Memory B cell (primary cell): ENCODE results near the gene EPHB4.
A peak's percentile ranks its signal among the peaks of the same experiment; 100 is the strongest.

Source experiments
- ATAC-seq: fragments of 150-1000 bp; cut with Tn5 transposase; 2 replicates; pipeline ENCODE4 v1.10.0; 2021; ENCODE audit warnings: low read depth, mild to moderate bottlenecking, moderate library complexity
- DNase-seq, 2 donors: peaks; one replicate each; pipeline ENCODE4 v3.0.0; 2022; ENCODE audit warnings: low spot score in 2 of 2
- H3K27ac Mint-ChIP-seq: one replicate; pipeline ENCODE4 v1.8.0; 2022; ENCODE audit warnings: mild to moderate bottlenecking, moderate library complexity, mixed read lengths
- H3K27me3 Mint-ChIP-seq: one replicate; pipeline ENCODE4 v1.8.0; 2022; ENCODE audit warnings: mixed read lengths
- H3K36me3 Mint-ChIP-seq: one replicate; pipeline ENCODE4 v1.8.0; 2022; ENCODE audit warnings: mild to moderate bottlenecking, mixed read lengths
- H3K4me1 Mint-ChIP-seq: one replicate; pipeline ENCODE4 v1.8.0; 2022; ENCODE audit warnings: mixed read lengths
- H3K4me3 Mint-ChIP-seq: one replicate; pipeline ENCODE4 v1.8.0; 2022; ENCODE audit warnings: mild to moderate bottlenecking, moderate library complexity, mixed read lengths
- H3K9me3 Mint-ChIP-seq: one replicate; pipeline ENCODE4 v1.8.0; 2022; ENCODE audit warnings: mixed read lengths

EPHB4 gene

GRCh38 chr7:100827330-100828226 is at the start of gene EPHB4:
Gene EPHB4 (minus strand): TSS chr7:100827523. CDS start chr7:100827030, 493 bp downstream.
- H3K4me3 Mint-ChIP-seq, result peak within 1 kb of the TSS; percentile 73
- H3K9me3 Mint-ChIP-seq, result no peaks in the 10 kb centered on the region
- H3K27me3 Mint-ChIP-seq, result peaks cover 31% of the 10 kb centered on the region
- ATAC-seq, result peak; percentile 50
- H3K36me3 Mint-ChIP-seq, result peaks cover 2% of the 10 kb centered on the region
- no peak for DNase-seq
- no peak within 1 kb of the TSS for H3K27ac Mint-ChIP-seq
- H3K4me1 Mint-ChIP-seq, result peaks cover 20% of the 10 kb centered on the region

GRCh38 chr7:100875356-100875751 is 48.0 kb upstream of the EPHB4 start:
- H3K4me1 Mint-ChIP-seq, result peaks cover 25% of the 10 kb centered on the region
- H3K36me3 Mint-ChIP-seq, result peaks cover 24% of the 10 kb centered on the region
- no peak for DNase-seq
- ATAC-seq, result peak; percentile 5
- peak overlapping the region; percentile 99 for H3K4me3 Mint-ChIP-seq
- H3K27me3 Mint-ChIP-seq, result no peaks in the 10 kb centered on the region
- H3K9me3 Mint-ChIP-seq, result peaks cover 1% of the 10 kb centered on the region
- peak overlapping the region; percentile 96 for H3K27ac Mint-ChIP-seq

GRCh38 chr7:100874577-100875355 is 47.4 kb upstream of the EPHB4 start, which contains the start of gene SRRT:
Gene SRRT (plus strand): TSS chr7:100875103. CDS start chr7:100875591, 488 bp downstream.
- no peaks in the 10 kb centered on the region for H3K27me3 Mint-ChIP-seq
- peak within 1 kb of the TSS; percentile 96 for H3K27ac Mint-ChIP-seq
- DNase-seq, result peak; percentile 93 to 97
- H3K4me3 Mint-ChIP-seq, result peak within 1 kb of the TSS; percentile 99
- ATAC-seq, result peak; percentile 95
- peaks cover 21% of the 10 kb centered on the region for H3K4me1 Mint-ChIP-seq
- peaks cover 21% of the 10 kb centered on the region for H3K36me3 Mint-ChIP-seq
- H3K9me3 Mint-ChIP-seq, result peaks cover 1% of the 10 kb centered on the region

- peaks cover 18% of the 10 kb centered on the region for H3K36me3 Mint-ChIP-seq
- H3K27ac Mint-ChIP-seq, result peak overlapping the region; percentile 96
- no peaks in the 10 kb centered on the region for H3K27me3 Mint-ChIP-seq
- DNase-seq, result no peak
- peaks cover 1% of the 10 kb centered on the region for H3K9me3 Mint-ChIP-seq
- peaks cover 20% of the 10 kb centered on the region for H3K4me1 Mint-ChIP-seq
- H3K4me3 Mint-ChIP-seq, result peak overlapping the region; percentile 99
- no peak for ATAC-seq
These were observed 46.9 kb upstream of the EPHB4 start for GRCh38 chr7:100874300-100874576.

GRCh38 chr7:100873599-100874299 is 46.4 kb upstream of the EPHB4 start:
- Mint-ChIP-seq H3K9me3 (peaks cover 1% of the 10 kb centered on the region), H3K4me3 (peak overlapping the region; percentile 99), H3K4me1 (peaks cover 18% of the 10 kb centered on the region), H3K27ac (peak overlapping the region; percentile 96), H3K27me3 (no peaks in the 10 kb centered on the region), H3K36me3 (peaks cover 16% of the 10 kb centered on the region)
- DNase-seq, result no peak
- ATAC-seq, result no peak

- H3K36me3 Mint-ChIP-seq, result peaks cover 13% of the 10 kb centered on the region
- peak overlapping the region; percentile 88 for H3K27ac Mint-ChIP-seq
- H3K9me3 Mint-ChIP-seq, result no peaks in the 10 kb centered on the region
- H3K27me3 Mint-ChIP-seq, result no peaks in the 10 kb centered on the region
- no peak for ATAC-seq
- no peak for DNase-seq
- H3K4me3 Mint-ChIP-seq, result peak overlapping the region; percentile 78
- peaks cover 8% of the 10 kb centered on the region for H3K4me1 Mint-ChIP-seq
These were observed 40.6 kb upstream of the EPHB4 start for GRCh38 chr7:100867776-100868485.

GRCh38 chr7:100867040-100867775 is 39.9 kb upstream of the EPHB4 start, which contains the start of gene TRIP6:
Gene TRIP6 (plus strand): TSS chr7:100867387. CDS start chr7:100867498, 111 bp downstream.
- peak; percentile 56 for ATAC-seq
- Mint-ChIP-seq H3K4me1 (peaks cover 8% of the 10 kb centered on the region), H3K9me3 (no peaks in the 10 kb centered on the region), H3K36me3 (peaks cover 15% of the 10 kb centered on the region), H3K27ac (peak within 1 kb of the TSS; percentile 88), H3K27me3 (no peaks in the 10 kb centered on the region), H3K4me3 (peak within 1 kb of the TSS; percentile 90)
- no peak for DNase-seq

GRCh38 chr7:100866729-100867039 is 39.4 kb upstream of the EPHB4 start:
- no peak for ATAC-seq
- Mint-ChIP-seq H3K4me3 (peak overlapping the region; percentile 90), H3K9me3 (no peaks in the 10 kb centered on the region), H3K4me1 (peaks cover 8% of the 10 kb centered on the region), H3K27me3 (no peaks in the 10 kb centered on the region), H3K27ac (peak overlapping the region; percentile 88), H3K36me3 (peaks cover 14% of the 10 kb centered on the region)
- no peak for DNase-seq

GRCh38 chr7:100865938-100866728 is 38.8 kb upstream of the EPHB4 start:
- DNase-seq, result no peak
- peaks cover 13% of the 10 kb centered on the region for H3K36me3 Mint-ChIP-seq

GRCh38 chr7:100865372-100865911 is 38.1 kb upstream of the EPHB4 start:
- Mint-ChIP-seq H3K4me1 (peaks cover 10% of the 10 kb centered on the region), H3K27ac (no peak overlapping the region), H3K36me3 (peaks cover 17% of the 10 kb centered on the region), H3K27me3 (no peaks in the 10 kb centered on the region), H3K9me3 (no peaks in the 10 kb centered on the region), H3K4me3 (no peak overlapping the region)
- DNase-seq, result no peak
- ATAC-seq, result no peak

More at GRCh38 chr7:100865938-100866728, 38.8 kb upstream of the EPHB4 start:
- Mint-ChIP-seq H3K4me1 (peaks cover 8% of the 10 kb centered on the region), H3K27ac (no peak overlapping the region), H3K4me3 (peak overlapping the region; percentile 90), H3K27me3 (no peaks in the 10 kb centered on the region), H3K9me3 (no peaks in the 10 kb centered on the region)
- no peak for ATAC-seq

GRCh38 chr7:100864263-100864845 is 37.0 kb upstream of the EPHB4 start:
- H3K4me1 Mint-ChIP-seq, result peaks cover 12% of the 10 kb centered on the region
- no peak for ATAC-seq
- no peaks in the 10 kb centered on the region for H3K27me3 Mint-ChIP-seq

More at GRCh38 chr7:100864263-100864845, 37.0 kb upstream of the EPHB4 start:
- no peaks in the 10 kb centered on the region for H3K9me3 Mint-ChIP-seq
- no peak overlapping the region for H3K4me3 Mint-ChIP-seq
- H3K36me3 Mint-ChIP-seq, result peaks cover 25% of the 10 kb centered on the region
- no peak for DNase-seq
- no peak overlapping the region for H3K27ac Mint-ChIP-seq
